Uterus (tissue), 2 donors: ENCODE data around the gene PAFAH2.

ENCODE experiments used
- POLR2A ChIP-seq, 2 donors: fragments of 450-650 bp; IDR thresholded peaks; one replicate each; pipeline ENCODE4 v1.6.1; 2016; ENCODE audit warnings: antibody characterized with exemption in 2 of 2, mild to moderate bottlenecking in 1 of 2, moderate library complexity in 1 of 2
- TF ChIP-seq, protein P1 (sequence below), 4 experiments: fragments of 200-600 bp in 2 of 4; fragments of 450-650 bp in 2 of 4; sonication (generic) in 2 of 4; IDR thresholded peaks; one replicate each; pipeline ENCODE4 v1.5.1; 2016 to 2019; ENCODE audit warnings: antibody characterized with exemption in 4 of 4, mild to moderate bottlenecking in 2 of 4, moderate library complexity in 1 of 4

DNA sequence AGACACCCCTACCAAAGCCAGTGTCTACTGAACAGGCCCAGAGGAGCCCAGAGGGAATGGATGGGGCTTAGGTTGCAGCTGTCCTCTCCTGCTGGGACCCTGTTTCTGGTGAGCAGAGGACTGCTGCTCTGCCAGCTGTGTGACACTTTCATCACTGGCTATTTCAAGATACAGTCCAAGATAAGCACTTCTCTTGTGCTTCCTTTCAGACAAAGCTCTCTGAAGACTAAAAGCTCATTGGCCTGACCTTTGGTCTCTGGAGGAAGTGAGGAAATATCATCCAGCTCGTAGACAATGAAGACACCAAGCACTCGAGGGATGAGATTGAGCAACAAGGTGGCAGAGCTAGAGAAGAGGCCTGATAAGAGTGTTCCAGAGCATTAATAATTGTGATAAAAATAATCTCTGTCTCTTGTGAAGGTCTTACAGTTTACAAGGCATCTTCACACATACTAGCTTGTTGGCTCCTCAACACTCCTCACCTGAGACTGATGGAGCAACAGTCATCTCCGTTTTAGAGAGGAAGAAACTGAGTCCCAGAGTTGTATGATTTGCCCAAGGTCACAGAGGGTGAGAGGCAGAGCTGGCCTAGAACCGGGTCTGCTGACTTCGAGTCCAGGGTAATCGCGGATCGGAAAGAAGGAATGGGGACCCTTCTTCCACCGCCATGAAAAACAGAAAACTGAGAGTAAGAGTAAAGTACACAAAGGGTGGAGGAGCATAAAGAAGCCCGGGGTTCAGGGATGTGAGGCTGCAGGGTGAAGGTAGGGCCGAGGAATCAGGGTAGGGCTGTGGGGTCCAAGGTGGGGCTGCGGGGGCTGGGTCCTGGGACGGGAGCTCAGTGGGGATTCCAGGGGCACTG lies 666 bp downstream of the PAFAH2 start:
- TF ChIP-seq, protein P1, sequence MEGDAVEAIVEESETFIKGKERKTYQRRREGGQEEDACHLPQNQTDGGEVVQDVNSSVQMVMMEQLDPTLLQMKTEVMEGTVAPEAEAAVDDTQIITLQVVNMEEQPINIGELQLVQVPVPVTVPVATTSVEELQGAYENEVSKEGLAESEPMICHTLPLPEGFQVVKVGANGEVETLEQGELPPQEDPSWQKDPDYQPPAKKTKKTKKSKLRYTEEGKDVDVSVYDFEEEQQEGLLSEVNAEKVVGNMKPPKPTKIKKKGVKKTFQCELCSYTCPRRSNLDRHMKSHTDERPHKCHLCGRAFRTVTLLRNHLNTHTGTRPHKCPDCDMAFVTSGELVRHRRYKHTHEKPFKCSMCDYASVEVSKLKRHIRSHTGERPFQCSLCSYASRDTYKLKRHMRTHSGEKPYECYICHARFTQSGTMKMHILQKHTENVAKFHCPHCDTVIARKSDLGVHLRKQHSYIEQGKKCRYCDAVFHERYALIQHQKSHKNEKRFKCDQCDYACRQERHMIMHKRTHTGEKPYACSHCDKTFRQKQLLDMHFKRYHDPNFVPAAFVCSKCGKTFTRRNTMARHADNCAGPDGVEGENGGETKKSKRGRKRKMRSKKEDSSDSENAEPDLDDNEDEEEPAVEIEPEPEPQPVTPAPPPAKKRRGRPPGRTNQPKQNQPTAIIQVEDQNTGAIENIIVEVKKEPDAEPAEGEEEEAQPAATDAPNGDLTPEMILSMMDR (IDR thresholded peaks at IDR 0.05), result no peak
- TF ChIP-seq POLR2A (IDR thresholded peaks at IDR 0.05), result peak in 1 of 2 donors; percentile 7
